GM21526 (cell line): ENCODE results near the gene YWHAQ.
A peak's percentile ranks its signal among the peaks of the same experiment; 100 is the strongest.

Experiments used
- ATAC-seq: cut with Tn5 transposase; IDR thresholded peaks from one replicate; pipeline ENCODE4 v1.9.1; 2021; ENCODE audit warnings: moderate library complexity; ENCODE audit not compliant: unreplicated experiment, low FRiP score

YWHAQ gene

DNA sequence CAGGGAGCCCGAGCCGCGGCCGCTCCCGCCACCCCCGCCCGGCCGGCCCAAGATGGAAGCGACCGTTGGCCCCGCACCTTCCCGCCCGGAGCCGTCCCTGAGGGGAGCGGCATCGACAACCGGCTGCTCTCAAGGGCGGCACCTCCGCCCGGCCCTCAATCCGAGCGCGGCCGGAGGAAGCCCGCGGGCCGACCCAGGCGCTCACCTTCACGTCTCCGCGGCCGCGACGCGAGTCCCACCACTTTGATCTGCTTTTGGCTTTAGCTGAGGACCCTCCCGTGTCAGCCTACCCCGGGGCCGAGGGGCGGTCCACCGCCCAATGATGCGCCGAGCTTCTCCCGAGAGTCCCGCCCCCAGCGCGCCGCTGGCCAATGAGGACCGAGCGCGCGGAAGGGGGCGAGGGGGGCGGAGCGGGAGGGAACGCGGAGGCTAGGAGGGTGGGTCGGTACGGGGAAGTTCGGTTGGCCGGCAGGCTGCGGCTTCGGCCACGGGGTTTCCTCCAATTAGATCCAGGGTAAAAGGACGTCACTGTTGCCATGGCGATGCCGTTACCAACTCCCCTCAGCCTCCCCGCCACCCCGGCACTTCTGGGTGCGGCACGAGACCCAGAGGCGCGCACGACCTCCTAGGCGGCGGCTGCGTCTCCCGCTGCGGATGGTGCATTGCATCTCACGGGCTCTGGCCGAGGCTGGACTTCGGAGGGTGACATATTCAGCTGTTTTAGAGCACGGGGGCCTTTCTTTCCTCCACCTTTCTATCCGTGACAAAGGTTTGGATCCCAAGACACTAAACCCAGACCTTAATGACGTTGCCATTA is at the start of gene YWHAQ:
Gene YWHAQ (minus strand): TSS at position 262 of the 817 bp plus-strand sequence. CDS start 545 bp downstream, outside the sequence.
- peak; percentile 90 for ATAC-seq

DNA sequence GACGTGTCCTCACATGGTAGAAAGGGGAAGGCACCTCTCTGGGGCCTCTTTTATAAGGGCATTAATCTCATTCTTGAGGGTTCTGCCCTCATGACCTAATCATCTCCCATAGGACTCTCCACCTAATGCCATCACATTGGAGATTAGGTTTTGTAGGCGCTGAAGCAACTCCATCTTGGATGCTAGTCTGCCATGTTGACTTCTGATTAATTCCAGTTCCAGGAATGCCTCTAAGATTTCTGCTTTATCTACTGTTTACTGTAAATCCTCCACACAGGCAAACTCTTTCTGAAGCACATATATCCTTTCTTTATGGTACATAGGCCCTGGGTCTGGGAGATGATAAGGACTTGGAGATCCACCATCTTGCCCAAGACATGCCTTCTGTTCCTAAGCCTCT is 49.3 kb upstream of the YWHAQ start:
- ATAC-seq, result no peak

DNA sequence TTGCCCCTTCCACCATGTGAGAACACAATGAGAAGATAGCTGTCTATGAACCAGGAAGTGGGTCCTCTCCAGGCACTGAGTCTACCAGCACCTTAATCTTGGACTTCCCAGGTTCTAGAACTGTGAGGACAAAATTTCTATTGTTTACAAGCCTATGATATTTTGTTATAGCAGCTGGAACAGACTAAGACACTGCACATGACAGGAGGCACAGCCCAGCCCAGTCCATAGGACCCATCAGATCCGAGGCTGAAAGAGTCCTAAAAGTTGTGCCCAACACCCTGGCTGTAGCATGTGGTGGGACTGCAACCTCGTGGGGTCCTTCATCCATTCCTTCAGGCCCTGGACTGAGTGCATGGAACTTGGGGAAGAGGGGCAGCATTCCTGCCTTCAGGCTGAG is 48.4 kb upstream of the YWHAQ start:
- no peak for ATAC-seq

DNA sequence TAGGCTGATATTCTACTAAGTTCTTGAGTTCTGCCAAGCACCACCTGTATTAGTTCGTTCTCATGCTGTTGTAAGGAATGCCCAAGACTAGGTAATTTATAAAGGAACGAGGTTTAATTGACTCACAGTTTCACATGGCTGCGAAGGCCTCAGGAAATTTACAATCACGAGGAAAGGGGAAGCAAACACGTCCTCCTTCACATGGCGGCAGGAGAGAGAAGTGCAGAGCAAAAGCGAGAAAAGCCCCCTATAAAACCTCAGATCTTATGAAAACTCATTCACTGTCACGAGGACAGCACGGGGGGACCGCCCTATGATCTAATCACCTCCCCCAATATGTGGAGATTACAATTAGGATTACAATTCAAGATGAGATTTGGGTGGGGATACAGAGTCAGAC is 47.7 kb upstream of the YWHAQ start:
- no peak for ATAC-seq

DNA sequence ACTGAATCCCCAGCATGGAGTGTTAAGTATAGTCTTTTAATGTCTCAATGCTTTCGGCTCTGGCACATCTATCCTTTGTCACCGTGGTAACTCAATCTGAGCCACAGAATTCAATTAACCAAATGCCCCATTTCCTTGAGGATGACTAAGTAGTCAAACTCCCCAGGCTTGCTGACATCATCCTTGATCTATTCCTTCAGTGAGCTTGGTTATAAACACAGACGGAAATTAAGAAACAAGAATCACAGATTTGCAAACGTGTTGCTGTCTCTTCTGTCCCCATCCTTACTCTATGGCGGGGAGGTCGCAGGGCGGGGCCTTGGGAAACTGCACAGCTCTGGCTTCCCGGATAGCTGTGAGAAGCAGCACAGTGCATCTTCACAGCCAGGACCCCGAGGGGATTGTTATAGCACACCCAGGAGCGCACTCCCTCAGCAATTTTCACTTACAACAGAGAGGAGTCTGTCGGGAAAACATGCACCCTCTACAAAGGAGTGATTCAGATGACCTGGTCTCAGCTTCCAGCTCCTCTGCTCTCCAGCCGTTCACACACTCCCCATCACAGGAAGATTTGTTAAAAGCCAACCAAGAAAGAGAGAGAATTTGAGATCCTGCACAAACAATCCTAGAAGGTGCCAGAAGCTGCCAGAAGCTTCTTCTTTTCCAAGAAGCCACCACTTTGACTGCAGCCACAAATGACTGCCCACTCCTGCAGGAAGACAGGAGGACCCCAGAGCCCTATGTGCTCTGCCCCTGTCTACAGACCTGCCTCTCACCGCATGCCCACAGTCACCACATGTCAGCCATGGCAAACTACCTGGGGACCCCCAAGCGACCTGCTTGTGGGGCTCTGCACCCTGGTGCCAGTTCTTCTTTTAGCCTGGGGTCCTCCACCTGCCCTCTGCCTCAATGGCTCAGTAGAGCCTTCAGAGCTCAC is 44.9 kb upstream of the YWHAQ start:
- no peak for ATAC-seq

DNA sequence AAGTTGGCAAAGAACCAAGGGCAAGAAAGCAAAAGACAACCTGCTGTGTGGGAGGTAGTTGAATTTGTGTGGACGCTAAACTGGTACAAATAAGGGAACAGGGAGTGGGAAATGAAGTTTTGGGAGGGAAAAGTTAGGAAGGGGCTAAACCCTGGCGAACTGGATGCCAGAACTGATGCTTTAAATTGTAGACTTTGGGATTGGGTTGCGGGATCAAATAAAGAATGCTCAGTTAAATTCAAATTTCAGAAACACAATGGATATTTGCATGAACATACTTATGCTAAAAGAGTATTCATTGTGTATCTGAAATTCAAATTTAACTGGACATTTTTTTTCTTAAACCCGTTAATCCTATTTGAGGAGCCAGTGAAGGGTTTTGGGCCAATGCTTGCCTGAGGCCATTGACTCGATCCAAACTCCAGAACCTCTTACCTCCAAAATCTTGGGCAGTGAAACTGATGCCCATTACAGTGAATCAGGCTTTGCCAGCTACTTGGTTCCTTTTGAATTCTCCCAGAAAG is 44.2 kb upstream of the YWHAQ start:
- ATAC-seq, result no peak

DNA sequence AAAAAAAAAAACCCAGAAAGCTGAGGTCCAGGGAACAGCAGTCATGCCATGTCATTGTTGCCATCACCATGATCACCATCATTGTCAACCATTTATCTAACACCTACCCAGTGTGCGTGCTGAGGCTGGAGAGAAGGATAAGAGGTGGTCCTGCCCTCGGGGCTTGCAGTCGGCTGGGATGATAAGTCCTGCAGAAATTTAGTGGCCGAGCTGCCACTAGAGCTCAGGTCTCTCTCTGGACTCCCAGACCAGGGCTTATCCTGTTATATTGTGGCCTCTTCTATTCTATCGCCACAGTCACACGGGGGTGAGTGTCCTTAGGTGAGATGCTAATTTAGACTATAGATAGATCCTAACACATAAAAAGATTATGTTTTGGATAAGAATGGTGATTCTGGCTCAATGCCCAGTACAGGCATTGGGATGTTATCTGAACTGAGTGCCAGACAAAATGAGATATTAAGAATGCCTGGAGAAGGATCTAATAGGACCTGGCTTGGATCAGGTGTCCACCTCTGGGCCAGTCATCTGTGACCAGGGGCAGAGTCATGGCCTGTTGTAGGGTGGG is 43.2 kb upstream of the YWHAQ start:
- ATAC-seq, result no peak

DNA sequence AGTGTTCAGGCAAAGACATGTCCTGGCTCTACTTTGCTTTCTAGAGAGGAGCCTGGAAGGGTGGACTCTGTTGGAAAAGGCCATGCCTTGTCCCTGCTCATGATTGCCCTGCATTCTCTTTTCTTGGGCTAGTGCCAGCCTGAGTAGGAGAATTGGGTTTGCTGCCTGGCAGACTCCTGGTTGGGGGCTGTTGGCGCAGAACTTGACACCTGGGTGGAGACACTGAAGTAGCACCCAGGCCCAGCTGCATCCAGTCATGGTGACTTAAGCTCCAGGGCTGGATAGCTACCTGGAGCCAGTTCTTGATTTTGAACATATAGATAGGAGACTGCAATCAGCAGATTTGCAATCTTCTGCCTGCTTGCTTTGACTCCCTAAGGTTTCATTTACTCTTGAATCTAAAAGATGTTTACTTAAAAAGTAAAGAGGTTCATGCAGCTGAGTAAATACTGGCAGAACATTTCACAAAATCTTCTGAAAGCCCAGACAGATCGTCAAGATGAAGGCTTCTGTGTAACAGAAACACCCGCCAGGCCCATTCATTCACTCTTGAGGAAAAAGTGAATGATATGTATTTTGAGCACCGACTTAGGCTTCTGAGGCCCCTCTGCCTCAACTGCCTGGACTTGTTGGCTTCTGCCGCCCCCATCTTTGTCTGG is 38.0 kb upstream of the YWHAQ start:
- ATAC-seq, result no peak

DNA sequence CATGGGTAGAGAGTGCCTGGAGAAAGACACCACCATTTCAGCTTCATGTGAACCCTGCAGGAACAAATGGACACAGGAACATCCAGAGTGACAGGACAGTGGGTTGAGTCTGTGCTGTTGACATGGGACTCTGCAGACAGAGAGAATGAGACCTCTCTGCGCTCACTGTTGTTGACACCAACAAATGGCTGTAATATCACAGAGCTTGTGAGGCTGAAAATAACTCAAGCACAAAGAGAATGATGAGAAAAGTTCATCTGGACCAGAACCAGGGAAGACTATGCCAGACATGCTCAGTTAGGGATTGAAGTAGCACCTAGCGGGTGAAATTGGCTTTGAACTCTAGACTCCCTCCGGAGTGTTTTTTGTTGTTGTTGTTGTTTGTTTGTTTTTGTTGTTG is 37.0 kb upstream of the YWHAQ start:
- ATAC-seq, result no peak

DNA sequence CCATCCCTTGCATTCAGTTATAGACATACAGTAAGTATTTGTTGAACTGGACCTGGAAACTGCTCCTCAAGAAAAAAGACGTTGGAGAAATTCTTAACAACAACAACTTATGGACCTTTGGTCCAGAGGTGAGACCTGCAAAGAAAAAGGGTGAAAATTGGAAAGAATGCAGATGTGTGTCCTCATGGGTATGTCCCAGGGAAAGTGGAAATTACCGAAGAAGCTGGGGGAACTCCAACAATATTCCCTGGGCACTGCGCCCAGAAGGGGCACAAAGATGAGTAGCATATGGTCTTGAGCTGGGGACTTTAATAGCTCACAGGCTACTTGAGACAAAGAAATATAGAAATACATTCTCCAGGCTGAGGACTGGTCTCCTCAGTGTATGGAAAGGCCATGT is 35.5 kb upstream of the YWHAQ start:
- no peak for ATAC-seq

DNA sequence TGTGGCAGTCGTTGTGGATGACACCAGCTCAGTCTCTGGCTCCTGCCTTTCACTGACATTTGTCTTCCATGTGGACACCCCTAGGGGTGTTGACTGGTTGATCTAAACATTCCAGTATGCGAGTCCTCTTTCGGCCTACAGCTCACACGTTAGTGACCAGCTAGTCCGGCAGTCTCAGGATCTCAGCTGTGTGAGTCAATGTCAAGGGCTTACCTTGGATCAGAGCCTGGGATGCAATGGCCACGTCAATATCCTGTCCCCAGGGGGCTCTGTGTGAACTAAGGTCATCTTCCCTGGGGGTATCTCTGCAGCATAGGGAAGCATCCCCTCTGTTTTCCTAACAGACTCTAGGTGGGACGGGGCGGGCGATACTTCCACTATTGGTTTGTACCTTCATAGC is 35.1 kb upstream of the YWHAQ start:
- ATAC-seq, result no peak

DNA sequence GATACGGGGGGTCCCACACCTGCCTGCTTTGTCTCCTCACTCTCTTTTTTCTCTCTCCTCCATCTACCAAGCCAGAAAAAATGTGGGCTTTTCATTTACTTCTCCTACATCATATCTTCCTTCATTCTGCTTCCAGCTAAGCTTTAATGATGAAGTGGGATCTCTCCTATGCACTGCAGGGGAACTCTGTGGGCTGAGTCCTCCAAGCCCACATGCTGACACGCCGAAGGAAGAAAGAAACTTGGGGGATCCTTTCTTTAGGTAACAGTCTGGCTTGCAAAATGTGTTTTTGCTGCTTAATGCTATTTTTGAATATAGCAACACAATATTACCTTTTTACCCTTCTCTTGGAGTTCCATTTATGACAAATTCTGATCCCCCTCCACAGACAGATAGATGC is 33.6 kb upstream of the YWHAQ start:
- ATAC-seq, result no peak

DNA sequence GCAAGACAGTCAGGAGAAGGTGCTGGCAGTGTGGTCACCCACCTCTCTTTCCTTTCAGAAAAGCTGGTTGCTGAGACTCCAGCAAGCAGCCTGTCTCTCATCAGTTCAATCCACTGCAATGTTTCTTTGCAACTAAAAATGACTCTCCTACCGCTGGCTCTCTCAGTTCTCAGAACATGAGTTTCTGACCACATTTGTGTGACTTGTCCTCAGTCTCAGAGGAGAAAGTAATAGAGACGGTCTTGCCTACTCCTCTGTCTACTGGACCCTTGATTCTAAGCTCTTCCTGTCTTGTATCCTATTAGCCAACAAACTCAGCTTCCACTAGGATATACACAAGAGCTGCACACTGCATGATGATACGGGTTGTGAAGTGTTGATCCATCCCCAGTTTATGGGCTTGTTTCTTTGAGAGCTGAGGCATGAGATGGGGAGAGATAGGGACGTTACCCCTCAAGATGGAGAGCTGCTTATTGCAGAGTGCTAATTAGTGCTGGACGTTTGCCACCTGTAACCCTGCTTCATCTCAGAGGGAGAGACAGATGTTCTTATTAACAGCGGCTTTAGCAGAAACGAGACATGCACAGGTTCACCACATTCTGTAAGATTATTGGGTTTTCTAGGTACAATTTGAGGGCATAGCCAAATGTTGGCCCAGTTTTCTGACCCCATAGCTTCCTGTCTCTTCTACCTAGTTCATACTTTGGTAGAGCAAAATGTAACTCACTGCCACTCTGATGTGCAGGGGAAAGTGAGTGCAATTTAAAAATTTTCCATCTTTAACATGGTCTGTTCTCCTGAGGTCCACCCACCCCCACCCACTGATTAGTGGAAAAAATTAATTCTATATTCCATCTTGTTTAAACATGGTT is 32.4 kb upstream of the YWHAQ start:
- no peak for ATAC-seq

DNA sequence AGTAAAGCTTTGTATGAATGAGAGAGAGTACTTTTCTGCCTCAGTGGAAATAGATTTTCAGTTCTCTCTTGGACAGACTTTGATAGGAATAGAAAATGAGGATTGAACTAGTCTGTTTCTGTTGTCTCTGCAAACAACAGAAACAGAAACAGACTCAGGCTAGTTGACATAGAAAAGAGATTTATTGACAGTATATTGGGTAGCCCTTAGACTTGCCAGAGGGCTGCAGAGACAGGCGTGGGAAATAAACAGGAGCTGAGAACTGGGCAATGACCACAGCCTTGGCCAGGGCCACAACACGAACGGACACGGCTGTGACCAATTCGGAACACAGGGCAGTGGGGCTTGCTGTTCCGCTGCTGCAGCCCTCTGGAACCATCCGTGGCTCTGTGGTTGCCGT is 30.5 kb upstream of the YWHAQ start:
- ATAC-seq, result no peak

DNA sequence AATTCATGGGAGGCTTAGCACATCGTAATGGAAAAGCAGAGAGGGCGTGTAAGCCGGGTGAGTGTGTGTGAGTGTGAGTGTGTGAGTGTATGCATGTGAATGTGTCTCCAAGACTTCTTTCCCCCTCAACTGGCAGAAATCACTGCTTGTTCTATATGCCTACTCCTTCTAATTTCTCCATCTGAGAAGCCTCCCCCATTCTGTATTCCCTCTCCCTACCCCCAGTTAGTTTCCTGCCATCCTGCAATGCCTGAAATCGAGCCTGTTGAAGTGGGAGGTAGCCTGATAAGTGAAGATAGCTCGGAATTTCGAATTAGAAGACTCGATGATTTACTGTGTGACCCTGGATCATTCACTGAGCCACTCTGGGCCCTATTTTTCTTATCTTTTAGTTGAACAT is 30.0 kb upstream of the YWHAQ start:
- ATAC-seq, result no peak

DNA sequence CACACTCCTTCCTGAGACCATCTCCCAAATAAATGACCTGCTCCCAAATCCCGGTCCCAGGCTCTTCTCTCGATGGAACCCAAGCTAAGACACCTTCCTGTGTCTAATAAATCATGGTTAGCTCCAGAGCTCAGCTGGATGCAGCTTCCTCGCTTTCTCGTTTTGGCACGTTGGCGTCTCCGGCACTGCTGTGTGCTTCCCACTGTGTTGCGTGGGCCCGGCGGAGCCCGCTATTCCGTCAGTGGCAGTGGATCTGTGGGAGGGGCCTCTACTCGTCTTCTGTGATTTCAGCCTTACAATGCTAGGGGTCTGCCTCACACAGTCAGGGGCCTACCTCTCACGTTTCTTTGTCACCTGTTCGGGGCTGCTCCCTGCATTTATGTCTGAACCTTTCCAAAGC is 29.4 kb upstream of the YWHAQ start:
- ATAC-seq, result no peak

DNA sequence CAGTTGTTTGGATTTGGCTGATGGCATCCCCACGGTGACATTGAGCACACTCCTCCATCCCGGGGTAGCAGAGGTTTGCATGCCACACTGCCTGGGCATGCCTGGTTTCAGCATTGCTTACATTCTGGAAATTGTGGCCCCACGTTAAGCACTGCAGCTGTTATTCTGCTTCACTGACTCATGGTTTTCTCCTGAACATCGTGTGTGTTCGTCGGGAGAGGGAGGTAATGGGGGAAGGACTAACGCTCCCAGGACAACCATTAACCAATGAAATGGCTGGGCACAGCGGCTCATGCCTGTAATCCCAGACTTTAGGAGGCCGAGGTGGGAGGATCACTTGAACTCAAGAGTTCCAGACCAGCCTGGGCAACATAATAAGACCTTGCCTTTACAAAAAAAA is 28.2 kb upstream of the YWHAQ start:
- ATAC-seq, result no peak

DNA sequence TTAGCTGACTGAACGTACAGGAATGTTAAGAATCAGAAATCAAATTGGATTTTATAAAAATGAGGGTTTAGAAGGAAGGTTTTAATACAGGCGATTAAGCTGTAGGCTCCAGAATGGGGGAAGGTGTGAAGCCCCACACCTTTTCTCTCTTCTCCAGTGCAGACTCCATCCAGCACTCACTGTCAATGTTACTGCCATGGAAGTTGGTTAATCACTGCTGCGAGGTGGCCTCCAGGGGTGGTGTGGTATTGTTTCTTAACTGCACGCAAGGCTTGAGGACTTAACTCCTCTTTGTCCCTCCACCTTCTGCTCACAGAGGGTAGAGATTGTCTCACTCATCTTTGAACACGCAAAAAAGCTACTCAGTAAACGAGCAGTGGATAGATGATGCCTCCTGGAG is 26.9 kb upstream of the YWHAQ start:
- no peak for ATAC-seq

DNA sequence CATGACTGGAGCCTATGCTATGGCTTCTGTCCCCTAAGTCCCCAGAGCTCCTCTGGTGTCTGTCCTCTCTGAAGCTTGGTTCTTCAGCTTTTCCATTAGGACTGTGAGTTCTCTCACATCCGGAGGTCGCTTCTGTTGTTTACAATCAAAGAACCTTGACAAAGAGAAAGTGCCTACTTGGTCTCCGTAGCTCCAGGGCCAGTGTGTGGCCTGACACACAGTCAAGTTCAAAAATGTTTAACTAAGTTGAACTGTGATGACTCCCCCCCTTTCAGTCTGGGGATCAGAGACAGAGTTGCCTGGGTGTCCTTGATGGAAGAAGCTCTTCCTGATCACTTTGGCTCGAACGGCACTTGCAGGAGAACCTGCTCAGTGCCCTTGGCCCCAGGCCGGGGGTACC is 26.3 kb upstream of the YWHAQ start:
- no peak for ATAC-seq
